ENCODE data around the gene GAGE12D. TPM values are rescaled to one million over a fixed set of nuclear protein-coding genes. Genes with fewer than 3 reads are reported as not detected.

The GAGE12D gene
- total RNA-seq, 2 experiments from 2014 or later = not detected

Other genes starting within 250 kb of the GAGE12D start
- gene GAGE10, start 238.1 kb upstream of the GAGE12D start, total RNA-seq = not detected
- not detected for gene GAGE12J, start 219.7 kb upstream of the GAGE12D start, total RNA-seq
- not detected for gene GAGE13, start 210.2 kb upstream of the GAGE12D start, total RNA-seq
- not detected for gene GAGE12C, start 9.6 kb upstream of the GAGE12D start, total RNA-seq
- gene GAGE12E, start 9.6 kb downstream of the GAGE12D start, total RNA-seq = not detected
- not detected for gene GAGE12F, start 19.1 kb downstream of the GAGE12D start, total RNA-seq
- gene GAGE12G, start 28.7 kb downstream of the GAGE12D start, total RNA-seq = not detected
- not detected for gene GAGE12H, start 38.2 kb downstream of the GAGE12D start, total RNA-seq
- not detected for gene GAGE2A, start 47.8 kb downstream of the GAGE12D start, total RNA-seq
- gene GAGE1, start 57.3 kb downstream of the GAGE12D start, total RNA-seq = not detected
- gene PAGE1, start 154.3 kb downstream of the GAGE12D start, total RNA-seq = not detected